GM12872 (cell line): ENCODE data around the gene NQO1.

Experiments used
- TF ChIP-seq, protein P1 (sequence below): IDR thresholded peaks from 3 replicates; pipeline ENCODE4 v1.5.1; 2011; ENCODE audit warnings: low read depth, mild to moderate bottlenecking, low read length, moderate library complexity; ENCODE audit not compliant: insufficient read depth

Gene NQO1

DNA sequence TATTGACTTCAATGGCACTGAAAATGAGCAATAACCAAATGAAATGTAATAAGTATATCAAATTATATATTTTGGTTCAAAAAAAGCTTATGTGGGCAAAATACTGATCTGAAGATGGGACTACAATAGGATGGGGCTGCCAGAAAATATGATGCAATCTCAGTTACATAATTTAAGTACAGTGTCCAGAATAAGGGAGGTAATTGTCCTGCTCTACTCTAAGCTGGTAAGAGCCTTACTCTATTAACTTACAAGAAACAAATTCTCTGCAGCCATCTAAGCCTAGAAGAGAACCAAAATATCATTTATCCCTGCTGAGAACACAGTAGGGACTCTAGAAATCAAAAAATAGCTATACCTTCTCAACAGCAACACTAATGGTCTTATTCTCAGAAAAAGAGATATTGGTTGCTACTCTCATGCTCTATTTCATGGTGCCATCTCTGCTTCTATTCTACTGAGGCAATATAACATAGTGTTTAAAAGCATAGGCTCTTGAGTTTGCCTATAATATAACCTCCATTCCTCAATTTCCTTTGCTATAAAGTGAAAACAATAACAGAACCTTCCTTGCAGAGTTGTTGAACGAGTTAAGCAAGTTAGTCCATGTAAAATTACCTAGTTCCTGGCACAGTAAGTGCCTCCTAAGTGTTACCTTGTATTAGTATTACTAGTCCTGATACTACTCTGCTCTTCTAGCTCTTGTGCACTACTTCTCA, 19.9 kb downstream of the NQO1 start:
- TF ChIP-seq, protein P1, sequence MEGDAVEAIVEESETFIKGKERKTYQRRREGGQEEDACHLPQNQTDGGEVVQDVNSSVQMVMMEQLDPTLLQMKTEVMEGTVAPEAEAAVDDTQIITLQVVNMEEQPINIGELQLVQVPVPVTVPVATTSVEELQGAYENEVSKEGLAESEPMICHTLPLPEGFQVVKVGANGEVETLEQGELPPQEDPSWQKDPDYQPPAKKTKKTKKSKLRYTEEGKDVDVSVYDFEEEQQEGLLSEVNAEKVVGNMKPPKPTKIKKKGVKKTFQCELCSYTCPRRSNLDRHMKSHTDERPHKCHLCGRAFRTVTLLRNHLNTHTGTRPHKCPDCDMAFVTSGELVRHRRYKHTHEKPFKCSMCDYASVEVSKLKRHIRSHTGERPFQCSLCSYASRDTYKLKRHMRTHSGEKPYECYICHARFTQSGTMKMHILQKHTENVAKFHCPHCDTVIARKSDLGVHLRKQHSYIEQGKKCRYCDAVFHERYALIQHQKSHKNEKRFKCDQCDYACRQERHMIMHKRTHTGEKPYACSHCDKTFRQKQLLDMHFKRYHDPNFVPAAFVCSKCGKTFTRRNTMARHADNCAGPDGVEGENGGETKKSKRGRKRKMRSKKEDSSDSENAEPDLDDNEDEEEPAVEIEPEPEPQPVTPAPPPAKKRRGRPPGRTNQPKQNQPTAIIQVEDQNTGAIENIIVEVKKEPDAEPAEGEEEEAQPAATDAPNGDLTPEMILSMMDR: no peak

DNA sequence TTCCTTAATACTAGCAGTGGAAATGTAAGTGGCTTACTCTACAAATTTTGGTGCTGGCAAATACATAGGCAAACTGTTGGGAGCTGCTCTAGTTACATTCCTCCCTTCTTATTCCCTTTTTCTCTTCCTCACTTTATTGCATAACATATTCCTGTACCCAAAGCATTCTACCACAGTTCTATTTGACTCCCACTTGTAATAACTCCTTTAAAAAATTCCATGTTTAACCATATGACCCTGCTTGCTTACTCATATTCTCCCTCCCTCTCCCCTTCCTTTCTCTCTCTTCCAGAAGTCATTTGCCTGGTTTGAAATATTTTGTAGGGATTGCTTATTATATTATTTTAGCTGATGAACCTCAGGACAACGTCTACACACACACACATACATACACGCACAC, 22.7 kb downstream of the NQO1 start:
- TF ChIP-seq, protein P1: no peak

DNA sequence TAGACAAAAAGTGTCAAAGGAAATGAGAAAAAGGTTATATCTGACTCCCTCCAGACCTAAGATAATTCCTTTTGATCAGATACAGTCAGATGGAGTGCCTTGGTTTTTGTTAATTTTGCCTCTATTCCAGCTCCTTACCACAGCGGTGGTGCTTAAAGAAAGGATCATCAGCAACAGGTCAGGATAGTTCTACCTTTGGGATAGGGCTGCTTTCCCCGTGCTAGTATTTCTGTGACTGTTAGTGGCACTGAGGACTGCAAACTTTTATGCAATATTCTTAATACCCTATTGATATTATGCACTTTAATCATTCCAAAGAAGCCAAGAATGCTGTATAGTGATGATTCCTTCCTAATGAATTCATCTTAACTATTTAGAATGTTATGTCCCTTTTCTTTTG, 24.5 kb downstream of the NQO1 start:
- TF ChIP-seq, protein P1: no peak

DNA sequence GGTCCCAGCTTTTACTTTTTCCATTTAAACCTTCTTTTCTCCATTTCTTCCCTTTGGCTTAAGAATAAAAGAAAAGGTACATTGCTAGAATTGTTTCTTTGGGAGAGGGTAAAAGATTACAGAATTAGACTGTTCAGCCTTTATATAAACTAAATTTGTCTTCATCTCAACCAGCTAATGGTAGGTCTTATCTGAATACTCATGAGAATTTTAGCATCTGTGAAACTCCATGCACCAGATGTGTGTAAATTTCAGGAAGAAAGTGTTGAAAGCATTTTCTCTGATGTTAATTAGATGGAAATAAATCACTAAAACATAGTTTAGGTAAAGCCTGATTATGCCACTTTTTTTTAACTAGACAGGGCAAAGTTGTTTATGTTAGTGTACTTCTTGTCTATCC, 24.9 kb downstream of the NQO1 start:
- TF ChIP-seq, protein P1: no peak

DNA sequence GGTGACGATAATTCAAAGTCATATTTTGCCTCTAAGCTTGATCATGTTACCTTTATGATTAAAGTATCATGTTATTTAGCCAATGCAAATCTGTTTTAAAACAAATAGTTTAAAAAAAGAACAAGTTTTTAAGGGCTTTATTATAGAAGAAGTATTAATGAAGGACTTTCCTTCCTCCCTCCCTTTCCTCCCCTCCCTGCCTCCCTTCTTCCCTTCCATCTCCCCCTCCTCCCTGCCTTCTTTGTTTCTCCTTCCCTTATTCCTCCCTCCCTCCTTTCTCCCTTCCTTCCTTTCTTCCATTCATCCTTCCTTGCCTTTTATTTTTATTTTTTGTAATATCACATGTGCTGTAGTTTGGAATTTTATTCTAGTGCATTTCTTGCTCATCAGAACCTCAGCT, 26.4 kb downstream of the NQO1 start:
- TF ChIP-seq, protein P1: no peak

DNA sequence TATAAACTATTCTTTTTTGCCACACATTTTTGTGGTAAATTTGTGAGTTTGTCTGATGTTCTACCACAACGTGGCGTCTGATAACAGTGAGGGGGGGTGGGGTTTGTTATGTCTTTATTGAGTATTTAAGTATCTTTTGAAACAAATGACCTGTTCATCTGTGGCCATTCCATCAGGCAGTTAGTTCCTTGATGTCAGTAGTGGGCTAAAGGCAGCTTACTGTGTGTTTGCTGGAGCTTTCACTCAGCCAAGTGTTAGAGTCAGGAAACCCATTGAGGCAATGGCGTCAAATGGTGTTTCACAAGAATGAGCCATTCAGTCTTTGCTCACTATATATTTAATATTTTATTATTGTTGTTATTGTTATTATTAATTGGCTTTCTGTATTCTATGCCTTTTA, 28.0 kb downstream of the NQO1 start:
- TF ChIP-seq, protein P1: no peak

DNA sequence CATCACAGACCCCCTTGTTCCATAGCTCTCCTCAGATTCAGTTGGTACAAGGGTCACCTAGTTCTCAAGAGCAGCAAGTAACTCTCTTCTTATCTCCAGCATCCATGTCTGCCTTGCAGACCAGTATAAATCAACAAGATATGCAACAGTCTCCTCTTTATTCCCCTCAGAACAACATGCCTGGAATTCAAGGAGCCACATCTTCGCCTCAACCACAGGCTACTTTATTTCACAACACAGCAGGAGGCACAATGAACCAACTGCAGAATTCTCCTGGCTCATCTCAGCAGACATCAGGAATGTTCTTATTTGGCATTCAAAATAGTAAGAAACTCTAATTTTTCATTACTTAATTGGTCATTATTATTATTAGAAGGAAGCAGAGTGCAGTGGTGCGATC, 32.4 kb downstream of the NQO1 start:
- TF ChIP-seq, protein P1: no peak
